ENCODE measurements around the gene TASOR2.

Gene TASOR2

GRCh38 chr10:5683065-5683464, 1.6 kb upstream of the TASOR2 start:
- DNase-seq (ENCODE audit: low spot score), result no peak

DNA sequence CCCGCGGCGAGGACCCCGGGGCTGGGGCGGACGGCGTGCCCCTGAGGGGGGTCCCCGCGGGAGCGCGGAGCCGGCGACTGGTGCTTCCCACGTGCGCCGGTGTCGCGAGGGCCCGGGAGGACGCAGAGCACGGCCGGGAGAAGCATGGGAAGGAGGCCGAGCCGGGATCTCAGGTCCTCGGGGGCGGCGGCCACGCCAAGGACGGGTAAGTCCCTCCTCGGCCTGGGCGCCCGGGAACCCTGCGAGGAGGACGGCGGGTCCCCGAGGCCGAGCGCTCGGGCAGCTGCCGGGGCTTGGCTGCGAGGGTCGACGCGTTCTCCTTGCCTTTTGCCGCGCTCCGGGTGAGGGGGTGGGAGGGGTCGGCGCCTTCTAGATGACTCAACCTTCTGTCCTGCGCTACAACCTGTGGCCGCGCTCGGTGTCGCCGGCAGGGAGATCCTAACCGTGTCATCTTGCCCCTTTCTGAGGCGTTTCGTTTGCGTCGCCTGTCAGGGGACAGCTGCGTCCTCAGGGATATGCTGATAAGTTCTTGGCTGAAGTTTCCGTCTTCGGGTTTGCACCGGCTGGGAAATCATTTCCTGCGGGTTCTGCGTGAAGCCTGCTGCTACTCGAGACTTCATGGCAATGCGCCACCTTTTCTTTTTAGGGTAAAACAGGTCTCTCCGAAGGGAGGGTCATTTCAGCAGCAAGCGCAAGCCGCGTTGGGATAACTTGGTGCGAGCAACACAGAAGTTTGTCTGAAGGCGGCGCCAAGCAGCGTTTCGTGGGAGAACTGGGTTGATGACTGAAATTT, 529 bp downstream of the TASOR2 start:
- peak; percentile 73 for DNase-seq (ENCODE audit: low spot score)

GRCh38 chr10:5685764-5686240, 1.2 kb downstream of the TASOR2 start:
- DNase-seq (ENCODE audit: low spot score), result no peak

DNA sequence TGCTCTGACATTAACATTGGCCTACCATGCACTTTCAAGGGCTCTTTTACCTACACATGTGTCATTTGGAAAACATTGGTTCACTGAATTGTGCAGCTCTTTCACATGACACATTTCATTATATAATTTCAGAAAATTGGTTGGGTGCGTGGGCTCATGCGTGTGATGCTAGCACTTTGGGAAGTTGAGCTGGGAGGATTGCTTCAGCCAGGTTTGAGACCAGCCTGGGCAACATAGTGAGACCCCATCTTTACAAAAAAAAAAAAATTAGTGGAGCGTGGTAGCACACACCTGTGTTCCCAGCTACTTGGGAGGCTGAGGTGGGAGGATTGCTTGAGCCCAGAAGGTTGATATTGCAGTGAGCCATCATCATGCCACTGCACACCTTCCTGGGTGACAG, 3.9 kb downstream of the TASOR2 start:
- no peak for DNase-seq (ENCODE audit: low spot score)

DNA sequence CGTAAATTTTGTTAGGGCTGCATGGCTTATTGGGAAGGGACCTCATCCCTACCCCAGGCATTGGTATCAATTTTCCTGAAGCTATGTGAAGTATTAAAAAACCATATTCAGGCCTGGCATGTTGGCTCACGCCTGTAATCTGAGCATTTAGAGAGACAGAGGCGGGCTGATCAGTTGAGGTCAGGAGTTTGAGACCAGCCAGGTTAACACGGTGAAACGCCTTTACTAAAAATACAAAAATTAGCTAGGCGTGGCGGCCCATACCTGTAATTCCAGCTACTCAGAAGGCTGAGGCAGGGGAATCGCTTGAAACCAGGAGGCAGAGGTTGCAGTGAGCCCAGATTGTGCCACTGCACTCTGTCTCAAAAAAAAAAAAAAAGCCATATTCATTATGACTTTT, 7.1 kb downstream of the TASOR2 start:
- DNase-seq (ENCODE audit: low spot score), result no peak

- DNase-seq (ENCODE audit: low spot score), result peak; percentile 40
Observed at GRCh38 chr10:5692461-5693358, 8.1 kb downstream of the TASOR2 start.

DNA sequence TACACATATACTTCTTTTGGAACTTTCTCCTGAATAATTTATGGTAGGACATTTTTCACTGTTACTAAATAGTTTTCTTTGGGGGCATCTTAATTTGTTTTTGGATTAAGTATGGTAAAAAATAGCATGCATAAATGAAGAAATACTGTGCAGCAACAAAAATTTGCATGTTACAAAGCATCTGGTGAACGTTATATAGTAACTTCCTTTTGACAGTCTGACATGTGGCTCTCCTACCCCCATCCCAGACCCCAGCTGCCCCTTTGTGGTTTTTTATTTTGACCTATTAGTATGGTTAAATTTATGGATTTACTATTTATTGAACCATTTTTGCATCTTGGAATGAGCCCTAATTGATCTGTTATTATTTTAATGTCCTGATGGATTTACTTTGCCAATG, 9.9 kb downstream of the TASOR2 start:
- no peak for DNase-seq (ENCODE audit: low spot score)

- DNase-seq (ENCODE audit: low spot score), result no peak
Observed at GRCh38 chr10:5697342-5697741, 12.7 kb downstream of the TASOR2 start.

GRCh38 chr10:5698062-5698461, 13.4 kb downstream of the TASOR2 start:
- DNase-seq (ENCODE audit: low spot score), result no peak

DNA sequence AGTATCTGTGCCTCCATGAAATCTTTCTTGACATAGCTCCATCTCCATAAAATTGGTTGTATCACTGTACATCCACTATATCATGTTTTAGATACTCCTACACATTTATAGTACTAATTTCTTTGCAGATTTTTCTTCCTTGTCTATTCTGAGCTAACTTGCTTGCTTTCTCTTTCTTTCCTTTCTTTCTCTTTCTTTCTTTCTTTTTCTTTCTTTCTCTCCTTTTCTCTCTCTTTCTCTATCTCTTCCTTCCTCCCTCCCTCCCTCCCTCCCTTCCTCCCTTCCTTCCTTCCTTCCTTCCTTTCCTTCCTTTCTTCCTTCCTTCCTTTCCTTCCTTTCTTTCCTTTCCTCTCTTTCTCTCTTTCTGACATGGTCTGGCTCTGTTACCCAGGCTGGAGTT, 23.7 kb downstream of the TASOR2 start:
- DNase-seq (ENCODE audit: low spot score), result no peak

- no peak for DNase-seq (ENCODE audit: low spot score)
Observed at GRCh38 chr10:5709865-5710264, 25.2 kb downstream of the TASOR2 start.

GRCh38 chr10:5710859-5711258, 26.2 kb downstream of the TASOR2 start:
- no peak for DNase-seq (ENCODE audit: low spot score)

GRCh38 chr10:5711642-5712041, 27.0 kb downstream of the TASOR2 start:
- no peak for DNase-seq (ENCODE audit: low spot score)

DNA sequence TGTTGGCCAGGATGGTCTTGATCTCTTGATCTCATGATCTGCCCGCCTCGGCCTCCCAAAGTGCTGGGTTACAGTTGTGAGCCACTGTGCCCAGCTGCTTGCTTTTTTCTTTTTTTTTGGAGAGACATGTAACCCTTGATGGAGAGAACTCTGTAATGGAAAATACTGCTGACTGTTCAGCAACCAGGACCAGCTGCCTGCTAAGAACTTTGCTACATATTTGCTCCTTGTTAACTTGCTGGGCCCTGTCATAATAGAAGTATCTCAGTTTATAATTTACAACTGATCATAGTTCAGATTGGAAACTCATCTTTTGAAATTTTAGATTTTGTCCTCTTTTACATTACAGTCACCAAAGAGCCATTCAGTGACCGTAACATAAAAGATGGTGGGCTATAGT, 34.9 kb downstream of the TASOR2 start:
- DNase-seq (ENCODE audit: low spot score), result no peak

DNA sequence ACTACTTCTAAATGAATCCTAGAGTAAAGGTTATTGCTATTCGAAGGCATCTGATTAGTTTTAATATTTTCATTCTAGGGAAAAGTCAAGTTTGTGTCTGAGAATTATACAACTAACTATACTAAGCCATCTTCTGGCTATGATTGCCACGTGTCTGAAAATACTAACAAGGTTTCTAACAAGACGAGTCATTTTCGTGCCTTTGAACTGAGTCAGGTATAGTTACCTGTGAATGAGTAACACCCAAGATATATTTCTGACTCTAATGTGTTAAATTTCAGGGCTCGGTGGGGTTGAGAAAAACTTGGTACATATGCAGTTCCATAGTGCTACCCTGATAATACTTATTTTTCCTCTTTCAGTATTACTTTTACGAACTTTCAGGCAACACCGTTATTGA, 35.5 kb downstream of the TASOR2 start:
- no peak for DNase-seq (ENCODE audit: low spot score)

GRCh38 chr10:5723692-5724091, 39.1 kb downstream of the TASOR2 start:
- no peak for DNase-seq (ENCODE audit: low spot score)

- DNase-seq (ENCODE audit: low spot score), result no peak
Observed at GRCh38 chr10:5730766-5731165, 46.1 kb downstream of the TASOR2 start.

- peak; percentile 37 for DNase-seq (ENCODE audit: low spot score)
Observed at GRCh38 chr10:5731559-5731958, 46.9 kb downstream of the TASOR2 start.

DNA sequence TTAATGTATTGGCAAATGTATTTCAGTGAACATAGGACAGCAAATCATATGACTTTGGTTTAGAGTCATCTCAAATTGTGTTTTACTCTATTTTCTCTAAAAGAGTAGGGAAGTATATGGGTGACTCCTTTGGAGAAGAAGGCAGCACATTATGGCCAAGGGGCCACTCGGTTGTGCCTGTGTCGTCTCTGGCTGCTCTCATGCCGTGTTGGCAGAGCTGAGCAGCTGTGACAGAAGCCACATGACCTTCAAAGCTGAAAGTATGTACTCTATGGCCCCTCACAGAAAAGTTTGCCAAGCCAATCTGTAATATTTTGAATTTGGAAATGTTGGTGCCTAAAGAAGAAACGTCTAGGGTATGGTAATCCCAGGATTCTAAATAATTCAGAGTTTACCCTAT, 47.5 kb downstream of the TASOR2 start:
- DNase-seq (ENCODE audit: low spot score), result no peak

Measured in activated CD4-positive, alpha-beta T cell treated with anti-CD3 and anti-CD28 coated beads, Interleukin-2, Interleukin-4, amounts not matched to agents 100 ng/mL and 50 ng/mL, durations not matched to agents 16 hours and 8 hours (primary cell).